Lower lobe of right lung (tissue), 2 donors: ENCODE data around the gene DPP6. TPM values are rescaled to one million over a fixed set of nuclear protein-coding genes. Genes with fewer than 3 reads are reported as not detected.

Experiments
- ATAC-seq, 2 donors: fragments of 200-7000 bp; cut with Tn5 transposase; one replicate each; pipeline ENCODE4 v1.9.1; 2020 to 2022; ENCODE audit warnings: mild to moderate bottlenecking in 2 of 2, moderate library complexity in 2 of 2
- DNase-seq: peaks from one replicate; pipeline ENCODE4 v3.0.0-alpha.2; 2020
- H3K27ac ChIP-seq: fragments of 200-600 bp; one replicate; pipeline ENCODE4 v1.8.0; 2022
- H3K27me3 ChIP-seq: fragments of 200-600 bp; one replicate; pipeline ENCODE4 v1.8.0; 2022; ENCODE audit warnings: low read depth
- H3K36me3 ChIP-seq: fragments of 200-600 bp; one replicate; pipeline ENCODE4 v1.8.0; 2022; ENCODE audit warnings: mild to moderate bottlenecking
- H3K4me1 ChIP-seq: fragments of 200-600 bp; one replicate; pipeline ENCODE4 v1.8.0; 2022
- H3K4me3 ChIP-seq: fragments of 200-600 bp; one replicate; pipeline ENCODE4 v1.8.0; 2022; ENCODE audit warnings: mild to moderate bottlenecking
- H3K9me3 ChIP-seq: fragments of 200-600 bp; one replicate; pipeline ENCODE4 v1.8.0; 2022
- intact Hi-C: fragments of 100-400 bp; cut with DNase I; formaldehyde crosslinking; loops from one replicate; pipeline ENCODE4 v1.11.0; 2022
- total RNA-seq: library from RNA; stranded (reverse); fragmentation: NEBNext Ultra II Directional; extraction: Animal tissue kit (Norgen Biotek cat#: 25700); gene quantifications from one replicate; pipeline ENCODE4 v1.2.1, GENCODE V29; 2021
- TF ChIP-seq, protein P1 (sequence below): fragments of 200-600 bp; IDR thresholded peaks from one replicate; pipeline ENCODE4 v1.8.0; 2022; ENCODE audit warnings: antibody characterized with exemption, mild to moderate bottlenecking
- donor health status: DM: no; HTN: yes; CAD: no; lungs with severe emphysema.

Gene DPP6
- total RNA-seq, 1 donor from 2014 or later = 0.71 TPM

GRCh38 chr7:154204046-154204445 lies 151.8 kb downstream of the DPP6 start:
- Histone ChIP-seq H3K4me3 (no peak overlapping the region), H3K36me3 (no peaks in the 10 kb centered on the region), H3K27me3 (no peaks in the 10 kb centered on the region), H3K4me1 (no peaks in the 10 kb centered on the region), H3K27ac (no peak overlapping the region), H3K9me3 (no peaks in the 10 kb centered on the region)
- TF ChIP-seq, protein P1, sequence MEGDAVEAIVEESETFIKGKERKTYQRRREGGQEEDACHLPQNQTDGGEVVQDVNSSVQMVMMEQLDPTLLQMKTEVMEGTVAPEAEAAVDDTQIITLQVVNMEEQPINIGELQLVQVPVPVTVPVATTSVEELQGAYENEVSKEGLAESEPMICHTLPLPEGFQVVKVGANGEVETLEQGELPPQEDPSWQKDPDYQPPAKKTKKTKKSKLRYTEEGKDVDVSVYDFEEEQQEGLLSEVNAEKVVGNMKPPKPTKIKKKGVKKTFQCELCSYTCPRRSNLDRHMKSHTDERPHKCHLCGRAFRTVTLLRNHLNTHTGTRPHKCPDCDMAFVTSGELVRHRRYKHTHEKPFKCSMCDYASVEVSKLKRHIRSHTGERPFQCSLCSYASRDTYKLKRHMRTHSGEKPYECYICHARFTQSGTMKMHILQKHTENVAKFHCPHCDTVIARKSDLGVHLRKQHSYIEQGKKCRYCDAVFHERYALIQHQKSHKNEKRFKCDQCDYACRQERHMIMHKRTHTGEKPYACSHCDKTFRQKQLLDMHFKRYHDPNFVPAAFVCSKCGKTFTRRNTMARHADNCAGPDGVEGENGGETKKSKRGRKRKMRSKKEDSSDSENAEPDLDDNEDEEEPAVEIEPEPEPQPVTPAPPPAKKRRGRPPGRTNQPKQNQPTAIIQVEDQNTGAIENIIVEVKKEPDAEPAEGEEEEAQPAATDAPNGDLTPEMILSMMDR = no peak
- ATAC-seq = no peak
- DNase-seq = no peak
- intact Hi-C loops = no loop called here

GRCh38 chr7:154212861-154213260 lies 160.7 kb downstream of the DPP6 start:
- no peaks in the 10 kb centered on the region for H3K27me3 ChIP-seq
- intact Hi-C loops = no loop called here
- DNase-seq (no peak), ATAC-seq (no peak)
- H3K36me3 ChIP-seq = no peaks in the 10 kb centered on the region
- H3K9me3 ChIP-seq = no peaks in the 10 kb centered on the region
- no peaks in the 10 kb centered on the region for H3K4me1 ChIP-seq
- H3K4me3 ChIP-seq = no peak overlapping the region
- H3K27ac ChIP-seq = no peak overlapping the region
- TF ChIP-seq, protein P1 = no peak

DNA sequence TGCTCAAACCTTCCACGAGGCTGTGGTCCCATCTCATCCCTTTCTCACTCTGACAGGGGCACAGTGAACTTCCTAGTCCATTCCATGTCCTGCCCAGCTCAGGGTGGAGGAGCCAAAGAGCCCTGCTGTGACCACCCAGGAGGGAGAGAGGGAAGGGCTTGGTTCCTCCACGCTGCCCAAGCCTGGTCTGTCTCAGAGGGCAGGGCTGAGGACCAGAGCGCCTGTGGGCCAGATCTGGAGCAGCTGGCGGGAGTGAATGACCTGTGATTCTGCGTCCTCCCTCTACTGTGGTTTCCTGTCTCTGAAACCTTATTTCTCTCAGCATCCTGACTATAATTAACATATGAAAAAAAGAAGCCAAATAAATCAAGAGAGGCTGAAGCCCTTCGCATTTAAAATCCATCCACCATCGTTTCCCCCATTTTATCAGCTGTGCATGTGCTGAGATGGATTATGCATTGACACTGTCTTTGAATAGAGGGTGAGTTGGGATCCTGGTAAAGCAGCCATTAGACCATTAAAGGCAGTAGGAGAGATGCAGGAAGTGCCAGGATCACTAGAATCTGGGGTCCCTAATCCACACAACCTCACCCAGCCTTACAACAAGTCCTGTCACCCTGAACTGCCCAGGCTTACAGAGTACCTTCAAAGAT lies 165.6 kb downstream of the DPP6 start:
- Histone ChIP-seq H3K36me3 (no peaks in the 10 kb centered on the region), H3K4me1 (no peaks in the 10 kb centered on the region), H3K27ac (no peak overlapping the region), H3K9me3 (no peaks in the 10 kb centered on the region), H3K4me3 (no peak overlapping the region), H3K27me3 (no peaks in the 10 kb centered on the region)
- TF ChIP-seq, protein P1 = no peak
- DNase-seq (no peak), ATAC-seq (no peak)
- intact Hi-C loops = no loop called here

DNA sequence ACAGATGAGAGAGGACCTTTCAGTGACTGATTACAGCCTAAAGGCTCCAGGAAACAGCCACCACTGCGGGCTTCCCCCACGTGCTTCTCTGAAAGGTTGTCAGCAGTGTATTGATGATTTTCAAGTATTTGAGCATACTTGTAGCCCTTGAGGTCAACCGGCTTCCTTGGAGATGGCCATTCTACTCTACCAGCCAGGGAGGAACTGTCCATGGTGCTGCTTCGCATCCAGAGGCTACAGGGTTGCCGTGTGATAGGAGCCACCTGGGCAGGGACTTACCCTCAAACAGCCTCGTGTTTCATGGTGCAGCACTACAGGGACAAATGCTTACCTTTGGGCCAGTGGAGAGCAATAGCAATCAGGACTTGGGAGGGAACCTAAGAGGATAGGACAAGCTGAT lies 179.5 kb downstream of the DPP6 start:
- no peak for DNase-seq
- Histone ChIP-seq H3K36me3 (no peaks in the 10 kb centered on the region), H3K9me3 (no peaks in the 10 kb centered on the region), H3K4me3 (no peak overlapping the region), H3K27me3 (no peaks in the 10 kb centered on the region), H3K4me1 (no peaks in the 10 kb centered on the region), H3K27ac (no peak overlapping the region)
- no peak for ATAC-seq
- intact Hi-C loops = no loop called here
- TF ChIP-seq, protein P1 = no peak

DNA sequence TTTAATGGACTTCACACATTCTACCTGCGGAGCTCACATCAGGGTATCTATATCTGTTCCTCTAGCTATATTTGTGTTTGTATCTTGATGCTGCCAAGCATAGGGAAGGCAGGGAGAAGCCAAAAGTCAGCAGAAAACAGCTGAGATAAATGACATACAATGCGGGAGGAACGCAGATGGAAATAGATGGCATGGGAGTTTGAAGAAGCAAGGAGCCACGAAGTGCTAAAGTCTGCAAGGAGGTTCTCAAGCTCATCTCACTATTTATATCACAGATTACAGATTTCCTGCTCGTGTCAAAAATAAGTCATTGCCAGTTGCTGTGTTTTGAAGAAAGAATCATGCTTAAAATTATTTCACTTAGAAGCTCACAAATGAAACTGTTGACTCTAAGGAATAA lies 180.5 kb downstream of the DPP6 start:
- intact Hi-C loops = no loop called here
- H3K36me3 ChIP-seq = no peaks in the 10 kb centered on the region
- no peaks in the 10 kb centered on the region for H3K27me3 ChIP-seq
- no peaks in the 10 kb centered on the region for H3K9me3 ChIP-seq
- TF ChIP-seq, protein P1 = no peak
- H3K4me3 ChIP-seq = no peak overlapping the region
- H3K4me1 ChIP-seq = no peaks in the 10 kb centered on the region
- H3K27ac ChIP-seq = no peak overlapping the region
- DNase-seq (no peak), ATAC-seq (no peak)

- no peak overlapping the region for H3K27ac ChIP-seq
- H3K4me3 ChIP-seq = no peak overlapping the region
- no peak for ATAC-seq
- H3K27me3 ChIP-seq = no peaks in the 10 kb centered on the region
- intact Hi-C loops = no loop called here
- TF ChIP-seq, protein P1 = no peak
- DNase-seq = no peak
- peaks cover 22% of the 10 kb centered on the region for H3K9me3 ChIP-seq
- H3K4me1 ChIP-seq = no peaks in the 10 kb centered on the region
- H3K36me3 ChIP-seq = no peaks in the 10 kb centered on the region
Measured at GRCh38 chr7:154241988-154242387, 189.8 kb downstream of the DPP6 start.
